Activated CD8-positive, alpha-beta T cell treated with anti-CD3 and anti-CD28 coated beads for 36 hours (primary cell): ENCODE measurements around the gene RDH13. TPM values are rescaled to one million over a fixed set of nuclear protein-coding genes. Genes with fewer than 3 reads are reported as not detected.
"Not testable (repeated sequence)": the region's sequence is repeated elsewhere in the genome, so short reads cannot be mapped to it uniquely, and the experiment has no call there.

Experiments
- ATAC-seq: fragments of 200-7000 bp; cut with Tn5 transposase; one replicate; pipeline ENCODE4 v1.10.0; 2021; ENCODE audit warnings: mild to moderate bottlenecking, moderate library complexity
- CTCF ChIA-PET: fragments of 350-600 bp; sonication (Branson Sonifier 250); formaldehyde crosslinking; loops from one replicate; lab custom pipeline; 2021; ENCODE audit warnings: antibody characterized with exemption; lab: Charles Lee
- POLR2A ChIA-PET: fragments of 350-600 bp; sonication (Branson Sonifier 250); formaldehyde crosslinking; loops from one replicate; lab custom pipeline; 2021; ENCODE audit warnings: antibody characterized with exemption; lab: Charles Lee
- DNase-seq: peaks from one replicate; pipeline ENCODE4 v3.0.0-alpha.2; 2020
- H3K27ac Mint-ChIP-seq: one replicate; pipeline ENCODE4 v1.8.0; 2021; ENCODE audit warnings: mild to moderate bottlenecking, mixed read lengths
- H3K27me3 Mint-ChIP-seq: one replicate; pipeline ENCODE4 v1.8.0; 2021; ENCODE audit warnings: mixed read lengths
- H3K36me3 Mint-ChIP-seq: one replicate; pipeline ENCODE4 v1.8.0; 2021; ENCODE audit warnings: low read depth, mixed read lengths
- H3K4me1 Mint-ChIP-seq: one replicate; pipeline ENCODE4 v1.8.0; 2021; ENCODE audit warnings: low read depth, mixed read lengths
- H3K4me3 Mint-ChIP-seq: one replicate; pipeline ENCODE4 v1.8.0; 2021; ENCODE audit warnings: mild to moderate bottlenecking, moderate library complexity, mixed read lengths
- H3K9me3 Mint-ChIP-seq: one replicate; pipeline ENCODE4 v1.8.0; 2021; ENCODE audit warnings: mixed read lengths
- intact Hi-C: fragments of 100-400 bp; cut with micrococcal nuclease; formaldehyde crosslinking; loops from one replicate; pipeline ENCODE4 v1.10.0; 2022
- total RNA-seq, 2 experiments: library from RNA; stranded (reverse); gene quantifications; one replicate each; pipeline ENCODE4 v1.2.3, GENCODE V29; 2021
- TF ChIP-seq, protein P1 (sequence below): fragments of 200-600 bp; IDR thresholded peaks from one replicate; pipeline ENCODE4 v1.8.0; 2022; ENCODE audit warnings: antibody characterized with exemption, mild to moderate bottlenecking

RDH13 gene
- total RNA-seq, 2 experiments from 2014 or later, result 17.3 to 18.2 TPM

- Mint-ChIP-seq H3K27ac (peak overlapping the region; percentile 83), H3K4me1 (no peaks in the 10 kb centered on the region), H3K36me3 (peaks cover 12% of the 10 kb centered on the region), H3K27me3 (no peaks in the 10 kb centered on the region), H3K9me3 (peaks cover 5% of the 10 kb centered on the region), H3K4me3 (peak overlapping the region; percentile 75)
- ChIA-PET CTCF (no interaction called here), POLR2A (no interaction called here)
- ATAC-seq (peak; percentile 92), DNase-seq (peak; percentile 27)
- TF ChIP-seq, protein P1, sequence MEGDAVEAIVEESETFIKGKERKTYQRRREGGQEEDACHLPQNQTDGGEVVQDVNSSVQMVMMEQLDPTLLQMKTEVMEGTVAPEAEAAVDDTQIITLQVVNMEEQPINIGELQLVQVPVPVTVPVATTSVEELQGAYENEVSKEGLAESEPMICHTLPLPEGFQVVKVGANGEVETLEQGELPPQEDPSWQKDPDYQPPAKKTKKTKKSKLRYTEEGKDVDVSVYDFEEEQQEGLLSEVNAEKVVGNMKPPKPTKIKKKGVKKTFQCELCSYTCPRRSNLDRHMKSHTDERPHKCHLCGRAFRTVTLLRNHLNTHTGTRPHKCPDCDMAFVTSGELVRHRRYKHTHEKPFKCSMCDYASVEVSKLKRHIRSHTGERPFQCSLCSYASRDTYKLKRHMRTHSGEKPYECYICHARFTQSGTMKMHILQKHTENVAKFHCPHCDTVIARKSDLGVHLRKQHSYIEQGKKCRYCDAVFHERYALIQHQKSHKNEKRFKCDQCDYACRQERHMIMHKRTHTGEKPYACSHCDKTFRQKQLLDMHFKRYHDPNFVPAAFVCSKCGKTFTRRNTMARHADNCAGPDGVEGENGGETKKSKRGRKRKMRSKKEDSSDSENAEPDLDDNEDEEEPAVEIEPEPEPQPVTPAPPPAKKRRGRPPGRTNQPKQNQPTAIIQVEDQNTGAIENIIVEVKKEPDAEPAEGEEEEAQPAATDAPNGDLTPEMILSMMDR, result no peak
- intact Hi-C loops, result no loop called here
Measured at GRCh38 chr19:55014714-55015113, 48.2 kb downstream of the RDH13 start.

DNA sequence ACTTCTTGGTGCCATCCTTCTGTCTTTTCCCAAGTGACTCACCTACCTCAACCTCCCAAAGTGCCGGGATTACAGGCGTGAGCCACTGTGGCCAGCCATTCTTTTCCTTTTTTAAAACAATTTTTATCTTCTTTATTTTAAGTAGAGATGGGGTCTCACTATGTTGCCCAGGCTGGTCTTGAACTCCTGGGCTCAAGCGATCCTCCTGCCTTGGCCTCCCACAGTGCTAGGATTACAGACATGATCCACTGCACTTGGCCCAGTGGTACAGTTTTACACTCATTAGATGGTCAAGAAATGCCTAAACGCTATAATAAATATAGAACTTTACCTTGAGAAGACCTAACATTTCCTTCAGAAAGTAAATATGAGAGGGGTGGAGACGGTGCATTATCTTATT is 49.4 kb downstream of the RDH13 start:
- peaks cover 18% of the 10 kb centered on the region for H3K36me3 Mint-ChIP-seq
- TF ChIP-seq, protein P1, result no peak
- no peak overlapping the region for H3K4me3 Mint-ChIP-seq
- peaks cover 14% of the 10 kb centered on the region for H3K9me3 Mint-ChIP-seq
- DNase-seq (no peak), ATAC-seq (no peak)
- intact Hi-C loops, result no loop called here
- no peaks in the 10 kb centered on the region for H3K27me3 Mint-ChIP-seq
- H3K27ac Mint-ChIP-seq, result no peak overlapping the region
- ChIA-PET CTCF (no interaction called here), POLR2A (no interaction called here)
- no peaks in the 10 kb centered on the region for H3K4me1 Mint-ChIP-seq

DNA sequence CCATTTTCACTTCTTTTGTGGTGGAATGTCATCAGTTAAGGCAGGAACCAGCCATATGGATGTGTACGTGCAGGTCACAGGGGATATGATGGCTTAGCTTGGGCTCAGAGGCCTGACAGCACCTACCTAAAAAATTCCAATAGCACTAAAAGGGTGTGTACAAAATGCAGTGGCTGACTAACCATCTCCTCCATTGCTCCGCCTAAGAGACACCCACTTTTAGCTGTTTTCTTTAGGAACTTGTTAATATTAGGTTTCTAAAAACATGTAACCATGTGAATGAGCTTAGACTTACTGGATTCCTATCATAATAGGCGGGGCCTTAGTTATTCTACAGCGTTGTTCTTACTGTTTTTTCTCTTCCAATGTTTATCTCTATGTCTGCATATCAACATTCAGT is 50.6 kb downstream of the RDH13 start:
- ChIA-PET CTCF (no interaction called here), POLR2A (interaction anchor here (0.6 to 0.7 kb wide), 2 partner anchors 84 to 512 kb away, joined by 3 to 4 read pairs; no protein-coding TSS in a partner anchor)
- TF ChIP-seq, protein P1, result no peak
- H3K4me1 Mint-ChIP-seq, result peaks cover 6% of the 10 kb centered on the region
- peaks cover 17% of the 10 kb centered on the region for H3K36me3 Mint-ChIP-seq
- no peak overlapping the region for H3K4me3 Mint-ChIP-seq
- ATAC-seq (no peak), DNase-seq (no peak)
- no peaks in the 10 kb centered on the region for H3K27me3 Mint-ChIP-seq
- H3K27ac Mint-ChIP-seq, result no peak overlapping the region
- intact Hi-C loops, result no loop called here
- H3K9me3 Mint-ChIP-seq, result peaks cover 19% of the 10 kb centered on the region

GRCh38 chr19:55010561-55010960 is 52.4 kb downstream of the RDH13 start:
- H3K4me1 Mint-ChIP-seq, result peaks cover 18% of the 10 kb centered on the region
- H3K36me3 Mint-ChIP-seq, result peaks cover 25% of the 10 kb centered on the region
- H3K4me3 Mint-ChIP-seq, DNase-seq, CTCF ChIA-PET, H3K27me3 Mint-ChIP-seq, ATAC-seq, H3K27ac Mint-ChIP-seq, POLR2A ChIA-PET, intact Hi-C loops: not testable (repeated sequence)
- H3K9me3 Mint-ChIP-seq, result peaks cover 25% of the 10 kb centered on the region

DNA sequence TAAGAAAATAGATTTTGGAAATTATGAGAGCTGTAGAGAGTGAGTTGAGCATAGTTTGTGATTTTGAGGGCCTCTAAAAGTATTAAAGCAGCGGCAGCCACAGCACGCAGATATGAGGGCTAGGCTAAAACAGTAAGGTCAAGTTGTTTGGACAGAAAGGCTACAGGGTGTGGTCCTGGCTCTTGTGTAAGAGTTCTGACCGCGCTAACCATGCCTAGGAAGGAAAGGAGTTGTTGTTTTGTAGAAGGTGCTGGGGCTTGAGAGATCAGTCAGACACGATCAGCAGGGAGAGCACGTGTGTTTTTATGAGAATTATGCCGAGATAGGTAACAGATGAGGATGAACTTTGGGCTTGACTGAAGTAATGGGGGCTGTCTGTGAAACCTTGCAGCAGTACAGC is 54.2 kb downstream of the RDH13 start:
- H3K9me3 Mint-ChIP-seq, result peaks cover 40% of the 10 kb centered on the region
- intact Hi-C loops, POLR2A ChIA-PET, ATAC-seq, DNase-seq, H3K27ac Mint-ChIP-seq, H3K27me3 Mint-ChIP-seq, CTCF ChIA-PET, H3K4me3 Mint-ChIP-seq: not testable (repeated sequence)
- H3K4me1 Mint-ChIP-seq, result peaks cover 23% of the 10 kb centered on the region
- H3K36me3 Mint-ChIP-seq, result peaks cover 33% of the 10 kb centered on the region

DNA sequence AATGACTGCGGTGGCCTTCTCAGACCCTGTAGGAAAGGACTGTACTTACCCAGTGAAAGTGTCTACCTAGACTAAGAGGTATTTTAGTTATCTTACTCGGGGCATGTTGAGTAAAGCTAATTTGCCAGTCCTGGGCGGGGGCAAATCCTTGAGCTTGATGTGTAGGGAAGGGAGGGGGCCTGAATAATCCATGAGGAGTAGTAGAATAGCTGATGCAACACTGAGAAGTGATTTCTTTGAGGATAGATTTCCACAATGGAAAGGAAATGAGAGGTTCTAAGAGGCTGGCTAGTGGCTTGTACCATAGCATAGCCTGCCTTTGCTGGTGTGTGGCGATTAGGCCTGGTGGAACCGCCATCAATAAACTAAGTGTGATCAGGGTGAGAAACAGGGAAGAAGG is 54.8 kb downstream of the RDH13 start:
- DNase-seq, H3K27ac Mint-ChIP-seq, intact Hi-C loops, H3K27me3 Mint-ChIP-seq, ATAC-seq, CTCF ChIA-PET, POLR2A ChIA-PET, H3K4me3 Mint-ChIP-seq: not testable (repeated sequence)
- Mint-ChIP-seq H3K4me1 (peaks cover 23% of the 10 kb centered on the region), H3K36me3 (peaks cover 33% of the 10 kb centered on the region), H3K9me3 (peaks cover 40% of the 10 kb centered on the region)

DNA sequence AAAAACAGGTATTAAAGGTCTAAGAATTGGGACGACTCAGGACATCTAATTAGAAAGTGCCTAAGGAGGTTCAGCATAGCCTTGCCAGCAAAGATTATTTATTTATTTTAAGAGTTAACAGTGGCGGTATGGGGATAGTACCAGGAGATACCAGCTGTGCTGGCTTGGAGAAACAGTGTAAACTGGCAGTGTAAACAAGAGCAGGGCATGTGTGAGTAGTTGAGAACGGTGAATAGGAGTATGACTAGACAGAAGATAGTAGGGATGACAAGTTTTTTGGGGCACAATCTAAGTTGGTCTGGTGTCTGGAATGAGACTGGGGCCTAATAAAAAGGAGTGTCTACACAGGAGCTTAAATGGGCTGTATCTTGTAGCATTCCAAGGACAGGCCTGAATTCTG is 55.4 kb downstream of the RDH13 start:
- Mint-ChIP-seq H3K9me3 (peaks cover 40% of the 10 kb centered on the region), H3K36me3 (peaks cover 33% of the 10 kb centered on the region), H3K4me1 (peaks cover 23% of the 10 kb centered on the region), H3K4me3 (peak overlapping the region; percentile 5)
- H3K27me3 Mint-ChIP-seq, intact Hi-C loops, POLR2A ChIA-PET, CTCF ChIA-PET, H3K27ac Mint-ChIP-seq, DNase-seq, ATAC-seq: not testable (repeated sequence)

- DNase-seq, intact Hi-C loops, CTCF ChIA-PET, POLR2A ChIA-PET, ATAC-seq, H3K27me3 Mint-ChIP-seq: not testable (repeated sequence)
- peak overlapping the region; percentile 24 for H3K27ac Mint-ChIP-seq
- peaks cover 33% of the 10 kb centered on the region for H3K36me3 Mint-ChIP-seq
- peaks cover 42% of the 10 kb centered on the region for H3K9me3 Mint-ChIP-seq
- peaks cover 23% of the 10 kb centered on the region for H3K4me1 Mint-ChIP-seq
- peak overlapping the region; percentile 78 for H3K4me3 Mint-ChIP-seq
Measured at GRCh38 chr19:55006795-55007194, 56.2 kb downstream of the RDH13 start.
